Liver (tissue), 3 donors: ENCODE data around the gene GGA2.

Experiments used
- CTCF ChIP-seq: fragments of 150-350 bp; IDR thresholded peaks from 2 replicates; pipeline ENCODE4 v1.5.1; 2017; ENCODE audit warnings: improper control_type of control experiment, low read depth, low read length; ENCODE audit not compliant: missing input control
- GABPA ChIP-seq, 2 donors: IDR thresholded peaks in 1 of 2; conservative IDR thresholded peaks in 1 of 2; 2 replicates each; pipeline ENCODE4 v1.6.1; 2016; ENCODE audit warnings: antibody characterized with exemption in 2 of 2, mild to moderate bottlenecking in 1 of 2, moderate library complexity in 1 of 2
- HNF4G ChIP-seq: IDR thresholded peaks from 2 replicates; pipeline ENCODE4 v1.6.1; 2016; ENCODE audit warnings: antibody characterized with exemption
- MAX ChIP-seq: IDR thresholded peaks from 2 replicates; pipeline ENCODE4 v1.6.1; 2016; ENCODE audit warnings: antibody characterized with exemption
- RAD21 ChIP-seq, 2 donors: IDR thresholded peaks; 2 replicates each; pipeline ENCODE4 v1.6.1; 2016; ENCODE audit warnings: antibody characterized with exemption in 2 of 2, mild to moderate bottlenecking in 2 of 2
- REST ChIP-seq: IDR thresholded peaks from 2 replicates; pipeline ENCODE4 v1.6.1; 2016; ENCODE audit warnings: antibody characterized with exemption, mild to moderate bottlenecking
- TAF1 ChIP-seq: conservative IDR thresholded peaks from 2 replicates; pipeline ENCODE4 v1.6.1; 2016; ENCODE audit warnings: antibody characterized with exemption, mild to moderate bottlenecking
- YY1 ChIP-seq: IDR thresholded peaks from 2 replicates; pipeline ENCODE4 v1.6.1; 2016; ENCODE audit warnings: antibody characterized with exemption, mild to moderate bottlenecking
- donor health status: healthy.
- donor health status: healthy.

- TF ChIP-seq CTCF (no peak), REST (no peak), RAD21 (IDR thresholded peaks at IDR 0.05) (no peak), TAF1 (no peak), GABPA (IDR thresholded peaks at IDR 0.05 in 1 of 2, conservative IDR thresholded peaks at IDR 0.05 in 1 of 2) (no peak), YY1 (no peak), MAX (no peak), HNF4G (no peak)
Observed at GRCh38 chr16:23512168-23512695, 1.9 kb upstream of the GGA2 start.
